ENCODE measurements around the gene STRA8.

The STRA8 gene

DNA sequence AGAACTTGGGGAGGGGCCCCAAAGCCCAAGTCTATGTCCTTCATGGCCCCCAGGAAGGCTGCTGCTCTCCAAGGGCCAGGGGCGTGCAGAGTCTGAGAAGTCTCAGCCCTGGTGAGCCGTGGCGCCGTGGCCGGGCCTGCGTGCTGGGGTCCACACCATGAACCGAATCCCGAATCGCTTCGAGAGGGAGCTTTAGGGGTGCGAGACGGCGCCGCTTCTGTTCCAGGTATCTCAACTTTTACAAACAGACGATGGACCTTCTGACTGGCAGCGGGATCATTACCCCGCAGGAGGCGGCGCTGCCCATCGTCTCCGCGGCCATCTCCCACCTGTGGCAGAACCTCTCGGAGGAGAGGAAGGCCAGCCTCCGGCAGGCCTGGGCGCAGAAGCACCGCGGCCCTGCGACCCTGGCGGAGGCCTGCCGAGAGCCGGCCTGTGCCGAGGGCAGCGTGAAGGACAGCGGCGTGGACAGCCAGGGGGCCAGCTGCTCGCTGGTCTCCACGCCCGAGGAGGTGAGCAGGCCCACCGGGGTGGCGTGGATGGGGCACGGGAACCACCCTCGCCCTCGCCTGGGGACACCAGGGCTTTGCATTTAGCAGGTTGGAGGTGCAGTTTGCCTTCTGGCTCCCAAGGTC, 12.7 kb downstream of the STRA8 start:
- Histone ChIP-seq H3K4me2 (ENCODE audit: low read length) (no peak overlapping the region), H3K79me2 (ENCODE audit: insufficient read depth, low read length) (no peaks in the 10 kb centered on the region), H3K9me3 (ENCODE audit: low read length) (no peaks in the 10 kb centered on the region), H3K9ac (ENCODE audit: low read length) (no peak overlapping the region), H2AFZ (ENCODE audit: low read length) (no peak overlapping the region), H3K36me3 (ENCODE audit: insufficient read depth, low read length) (no peaks in the 10 kb centered on the region), H3K4me3 (ENCODE audit: low read depth, low read length, poor library complexity, severe bottlenecking) (no peak overlapping the region), H3K27me3 (ENCODE audit: insufficient read depth, low read length) (peaks cover 11% of the 10 kb centered on the region; the same call in 1 of the 2 replicates), H4K20me1 (ENCODE audit: insufficient read depth, low read length) (no peaks in the 10 kb centered on the region), H3K4me1 (ENCODE audit: insufficient read depth, low read length, severe bottlenecking) (no peaks in the 10 kb centered on the region), H3K9me2 (ENCODE audit: low read depth, low read length) (no peaks in the 10 kb centered on the region), H3F3A (ENCODE audit: insufficient read depth, low read length) (no peaks in the 10 kb centered on the region), H3K27ac (ENCODE audit: low read depth, low read length, poor library complexity, severe bottlenecking) (no peak overlapping the region)
- TF ChIP-seq CTCF (IDR thresholded peaks at IDR 0.05; ENCODE audit: low read length) (no peak), EZH2 (IDR thresholded peaks at IDR 0.05; ENCODE audit: borderline replicate concordance, low read length) (no peak)

- no peak overlapping the region for H3K4me2 ChIP-seq (ENCODE audit: low read length)
- no peak overlapping the region for H2AFZ ChIP-seq (ENCODE audit: low read length)
- no peaks in the 10 kb centered on the region for H3F3A ChIP-seq (ENCODE audit: insufficient read depth, low read length)
- TF ChIP-seq CTCF (IDR thresholded peaks at IDR 0.05; ENCODE audit: low read length) (no peak), EZH2 (IDR thresholded peaks at IDR 0.05; ENCODE audit: borderline replicate concordance, low read length) (no peak)
- no peaks in the 10 kb centered on the region for H3K9me2 ChIP-seq (ENCODE audit: low read depth, low read length)
- no peaks in the 10 kb centered on the region for H3K9me3 ChIP-seq (ENCODE audit: low read length)
- no peaks in the 10 kb centered on the region for H4K20me1 ChIP-seq (ENCODE audit: insufficient read depth, low read length)
- peaks cover 11% of the 10 kb centered on the region; the same call in 1 of the 2 replicates for H3K27me3 ChIP-seq (ENCODE audit: insufficient read depth, low read length)
- no peak overlapping the region for H3K9ac ChIP-seq (ENCODE audit: low read length)
- H3K79me2 ChIP-seq (ENCODE audit: insufficient read depth, low read length): no peaks in the 10 kb centered on the region
- no peak overlapping the region for H3K4me3 ChIP-seq (ENCODE audit: low read depth, low read length, poor library complexity, severe bottlenecking)
- H3K27ac ChIP-seq (ENCODE audit: low read depth, low read length, poor library complexity, severe bottlenecking): no peak overlapping the region
- H3K4me1 ChIP-seq (ENCODE audit: insufficient read depth, low read length, severe bottlenecking): no peaks in the 10 kb centered on the region
- H3K36me3 ChIP-seq (ENCODE audit: insufficient read depth, low read length): no peaks in the 10 kb centered on the region
Observed at GRCh38 chr7:135247746-135248471, 14.3 kb downstream of the STRA8 start.

- no peaks in the 10 kb centered on the region for H3K4me1 ChIP-seq (ENCODE audit: insufficient read depth, low read length, severe bottlenecking)
- no peaks in the 10 kb centered on the region for H3K9me3 ChIP-seq (ENCODE audit: low read length)
- H3K27ac ChIP-seq (ENCODE audit: low read depth, low read length, poor library complexity, severe bottlenecking): no peak overlapping the region
- H3K4me3 ChIP-seq (ENCODE audit: low read depth, low read length, poor library complexity, severe bottlenecking): no peak overlapping the region
- no peaks in the 10 kb centered on the region for H3K9me2 ChIP-seq (ENCODE audit: low read depth, low read length)
- no peak for TF ChIP-seq EZH2 (IDR thresholded peaks at IDR 0.05; ENCODE audit: borderline replicate concordance, low read length)
- no peak for TF ChIP-seq CTCF (IDR thresholded peaks at IDR 0.05; ENCODE audit: low read length)
- H3K9ac ChIP-seq (ENCODE audit: low read length): no peak overlapping the region
- H3K36me3 ChIP-seq (ENCODE audit: insufficient read depth, low read length): no peaks in the 10 kb centered on the region
- peaks cover 11% of the 10 kb centered on the region; the same call in 1 of the 2 replicates for H3K27me3 ChIP-seq (ENCODE audit: insufficient read depth, low read length)
- no peaks in the 10 kb centered on the region for H3F3A ChIP-seq (ENCODE audit: insufficient read depth, low read length)
- H4K20me1 ChIP-seq (ENCODE audit: insufficient read depth, low read length): no peaks in the 10 kb centered on the region
- no peak overlapping the region for H3K4me2 ChIP-seq (ENCODE audit: low read length)
- no peaks in the 10 kb centered on the region for H3K79me2 ChIP-seq (ENCODE audit: insufficient read depth, low read length)
- H2AFZ ChIP-seq (ENCODE audit: low read length): no peak overlapping the region
Observed at GRCh38 chr7:135248546-135248945, 14.9 kb downstream of the STRA8 start.

Measured in OCI-LY1 (cell line).